HG03095 (cell line): ENCODE measurements around the gene FBN3.
"Not testable (repeated sequence)": the region's sequence is repeated elsewhere in the genome, so short reads cannot be mapped to it uniquely, and the experiment has no call there.

Experiments
- ATAC-seq: cut with Tn5 transposase; IDR thresholded peaks from one replicate; pipeline ENCODE4 v1.9.1; 2021; ENCODE audit warnings: moderate library complexity; ENCODE audit not compliant: unreplicated experiment

The FBN3 gene

GRCh38 chr19:8120636-8121480, 28.5 kb downstream of the FBN3 start:
- ATAC-seq: no peak

- ATAC-seq: no peak
These were observed 31.4 kb downstream of the FBN3 start for GRCh38 chr19:8117991-8118390.

GRCh38 chr19:8116437-8117293, 32.7 kb downstream of the FBN3 start:
- ATAC-seq: no peak

- no peak for ATAC-seq
These were observed 33.5 kb downstream of the FBN3 start for GRCh38 chr19:8115805-8116396.

GRCh38 chr19:8113017-8113416, 36.4 kb downstream of the FBN3 start:
- ATAC-seq: no peak

GRCh38 chr19:8111376-8111775, 38.0 kb downstream of the FBN3 start:
- ATAC-seq: no peak

- no peak for ATAC-seq
These were observed 38.5 kb downstream of the FBN3 start for GRCh38 chr19:8110931-8111330.

GRCh38 chr19:8109890-8110662, 39.3 kb downstream of the FBN3 start:
- no peak for ATAC-seq

- ATAC-seq: no peak
These were observed 39.9 kb downstream of the FBN3 start for GRCh38 chr19:8109455-8109854.

GRCh38 chr19:8108560-8109445, 40.6 kb downstream of the FBN3 start:
- no peak for ATAC-seq

- no peak for ATAC-seq
These were observed 42.0 kb downstream of the FBN3 start for GRCh38 chr19:8107301-8107903.

GRCh38 chr19:8105471-8105870, 43.9 kb downstream of the FBN3 start:
- ATAC-seq: no peak

- ATAC-seq: not testable (repeated sequence)
These were observed 47.5 kb downstream of the FBN3 start for GRCh38 chr19:8101910-8102309.

- no peak for ATAC-seq
These were observed 48.1 kb downstream of the FBN3 start for GRCh38 chr19:8101311-8101710.

GRCh38 chr19:8097681-8098567, 51.5 kb downstream of the FBN3 start:
- ATAC-seq: no peak

- ATAC-seq: no peak
These were observed 52.2 kb downstream of the FBN3 start for GRCh38 chr19:8097198-8097597.

GRCh38 chr19:8096071-8096470, 53.3 kb downstream of the FBN3 start:
- no peak for ATAC-seq

GRCh38 chr19:8095354-8095886, 54.0 kb downstream of the FBN3 start:
- no peak for ATAC-seq
